MM.1S (cell line): ENCODE data around the gene COL5A1.

ENCODE experiments used
- CTCF ChIP-seq: fragments of 300-600 bp; sonication (generic); IDR thresholded peaks from 2 replicates; pipeline ENCODE4 v1.5.1; 2016; ENCODE audit warnings: antibody characterized with exemption, low read length, mixed read lengths
- EZH2 ChIP-seq: fragments of 300-600 bp; sonication (generic); optimal IDR thresholded peaks from 2 replicates; pipeline ENCODE3; 2017; ENCODE audit warnings: low read depth, mild to moderate bottlenecking, antibody characterized with exemption, low read length, mixed read lengths
- EZH2phosphoT487 ChIP-seq: fragments of 300-600 bp; sonication (generic); IDR thresholded peaks from 2 replicates; pipeline ENCODE4 v1.6.1; 2018; ENCODE audit warnings: antibody characterized with exemption, low read length

DNA sequence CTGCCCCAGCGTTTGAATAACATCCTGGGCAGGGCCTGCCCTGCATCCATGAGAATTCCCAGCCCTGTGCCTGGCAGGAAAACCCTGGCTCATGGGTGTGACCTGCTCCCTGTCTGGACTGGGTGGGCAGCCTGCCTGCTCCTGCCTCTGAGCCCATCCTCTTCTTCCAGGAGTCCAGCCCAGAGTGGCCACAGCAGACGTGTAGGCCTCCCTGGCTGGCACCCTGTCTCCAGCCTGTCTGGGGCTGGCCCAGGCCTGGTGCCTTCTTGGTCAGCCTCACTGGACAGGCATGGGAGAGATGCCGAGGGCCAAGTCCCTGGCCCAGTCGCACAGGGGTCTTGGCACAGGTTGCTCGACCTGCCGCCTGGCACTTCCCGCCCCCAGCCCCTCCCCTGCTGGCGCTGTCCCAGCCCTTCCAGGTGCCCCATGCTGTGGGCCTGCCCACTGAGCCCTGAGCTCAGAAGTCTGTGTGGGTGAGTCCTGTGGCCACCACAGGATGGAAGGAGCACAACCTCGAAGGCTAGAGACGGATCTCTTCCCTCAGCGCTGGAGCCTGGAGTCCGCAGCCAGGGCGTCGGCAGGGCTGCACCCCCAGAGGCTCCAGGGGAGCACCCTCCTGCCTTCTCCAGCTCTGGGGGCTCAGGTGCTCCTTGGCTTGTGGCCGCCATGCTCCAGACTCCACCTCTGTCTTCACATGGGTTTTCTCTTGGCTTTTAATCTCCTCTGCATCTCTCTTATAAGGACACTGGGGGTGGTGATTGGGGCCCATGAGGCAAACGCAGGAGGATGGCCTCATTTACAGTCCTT is 11.8 kb upstream of the COL5A1 start:
- TF ChIP-seq CTCF (no peak), EZH2 (no peak), EZH2phosphoT487 (no peak)
